Neural cell (in vitro differentiated cells): ENCODE results near the gene SCN4B. TPM values are rescaled to one million over a fixed set of nuclear protein-coding genes. Genes with fewer than 3 reads are reported as not detected.
A peak's percentile ranks its signal among the peaks of the same experiment; 100 is the strongest.

Source experiments
- H2AFZ ChIP-seq: fragments of 200-600, 300-800 bp; sonication (generic), shearing (Covaris generic); 2 replicates; pipeline ENCODE4 v1.6.0; 2014; ENCODE audit warnings: low read depth, mild to moderate bottlenecking, antibody characterized with exemption, low read length, moderate library complexity
- H3F3A ChIP-seq: fragments of 200-600 bp; shearing (Covaris generic); 2 replicates; pipeline ENCODE4 v1.6.1; 2016; ENCODE audit warnings: mild to moderate bottlenecking, moderate library complexity, mixed read lengths, antibody characterized with exemption, low read length; ENCODE audit not compliant: insufficient read depth, poor library complexity, severe bottlenecking
- H3K27ac ChIP-seq: fragments of 200-600, 300-800 bp; sonication (generic), shearing (Covaris generic); 2 replicates; pipeline ENCODE4 v1.5.1; 2014; ENCODE audit warnings: mild to moderate bottlenecking, low read length, moderate library complexity
- H3K27me3 ChIP-seq: fragments of 300-800, 200-600 bp; sonication (generic), shearing (Covaris generic); 2 replicates; pipeline ENCODE4 v1.6.0; 2014; ENCODE audit warnings: mild to moderate bottlenecking, low read depth, low read length, moderate library complexity; ENCODE audit not compliant: insufficient read depth
- H3K36me3 ChIP-seq: fragments of 300-800, 200-600 bp; sonication (generic), shearing (Covaris generic); 2 replicates; pipeline ENCODE4 v1.5.1; 2014; ENCODE audit warnings: mild to moderate bottlenecking, antibody characterized with exemption, low read length, moderate library complexity; ENCODE audit not compliant: insufficient read depth
- H3K4me2 ChIP-seq: fragments of 300-800, 200-600 bp; sonication (generic), shearing (Covaris generic); 2 replicates; pipeline ENCODE4 v1.6.0; 2014; ENCODE audit warnings: mild to moderate bottlenecking, low read length
- H3K4me3 ChIP-seq: fragments of 300-800, 200-600 bp; sonication (generic), shearing (Covaris generic); 2 replicates; pipeline ENCODE4 v1.5.1; 2014; ENCODE audit warnings: mild to moderate bottlenecking, low read length, moderate library complexity
- H3K79me2 ChIP-seq: fragments of 200-600 bp; shearing (Covaris generic); replicated peaks from 2 replicates; pipeline ENCODE4 v1.6.0; 2014; ENCODE audit warnings: mild to moderate bottlenecking, low read length, moderate library complexity; ENCODE audit not compliant: insufficient read depth
- H3K9ac ChIP-seq: fragments of 300-800, 200-600 bp; sonication (generic), shearing (Covaris generic); 2 replicates; pipeline ENCODE4 v1.6.1; 2016; ENCODE audit warnings: mild to moderate bottlenecking, low read length, mixed read lengths
- H3K9me2 ChIP-seq: fragments of 200-600 bp; shearing (Covaris generic); 2 replicates; pipeline ENCODE4 v1.6.1; 2016; ENCODE audit warnings: mild to moderate bottlenecking, low read length, mixed read lengths; ENCODE audit not compliant: insufficient read depth
- H3K9me3 ChIP-seq: fragments of 200-600, 300-800 bp; sonication (generic), shearing (Covaris generic); 2 replicates; pipeline ENCODE4 v1.6.1; 2016; ENCODE audit warnings: mild to moderate bottlenecking, mixed run types, low read length, moderate library complexity, mixed read lengths
- H4K20me1 ChIP-seq: fragments of 200-600 bp; shearing (Covaris generic); 2 replicates; pipeline ENCODE4 v1.6.1; 2016; ENCODE audit warnings: mild to moderate bottlenecking, mixed run types; ENCODE audit not compliant: insufficient read depth
- EZH2 ChIP-seq: fragments of 200-600, 300-800 bp; shearing (Covaris generic), sonication (generic); IDR thresholded peaks from 2 replicates; pipeline ENCODE4 v1.6.1; 2014; ENCODE audit warnings: antibody characterized with exemption, low read length, borderline replicate concordance, mild to moderate bottlenecking; ENCODE audit not compliant: insufficient read depth, poor library complexity, severe bottlenecking
- MXI1 ChIP-seq: fragments of 450-650 bp; conservative IDR thresholded peaks from 2 replicates; pipeline ENCODE4 v1.6.1; 2014; ENCODE audit warnings: antibody characterized with exemption, mild to moderate bottlenecking; ENCODE audit not compliant: poor library complexity, severe bottlenecking
- POLR2AphosphoS5 ChIP-seq: IDR thresholded peaks from 2 replicates; pipeline ENCODE4 v1.6.1; 2012
- SMC3 ChIP-seq: fragments of 450-650 bp; conservative IDR thresholded peaks from 2 replicates; pipeline ENCODE4 v1.6.1; 2014; ENCODE audit warnings: antibody characterized with exemption, mild to moderate bottlenecking, moderate library complexity; ENCODE audit not compliant: poor library complexity
- TAF1 ChIP-seq: IDR thresholded peaks from 2 replicates; pipeline ENCODE4 v1.6.1; 2012; ENCODE audit warnings: low read depth
- polyA plus RNA-seq: library from polyadenylated mRNA; depleted of rRNA; stranded (reverse); fragments of >200 nt; gene quantifications from 2 replicates; pipeline ENCODE4 v1.2.3, GENCODE V29; 2014
- TF ChIP-seq, protein P1 (sequence below): fragments of 450-650 bp; IDR thresholded peaks from 2 replicates; pipeline ENCODE4 v1.5.1; 2014; ENCODE audit warnings: antibody characterized with exemption, mild to moderate bottlenecking, moderate library complexity; ENCODE audit not compliant: poor library complexity, severe bottlenecking

The SCN4B gene
- polyA plus RNA-seq, 1 donor from 2014 or later, result 0.61 TPM

GRCh38 chr11:118175993-118176777 is 23.6 kb upstream of the SCN4B start, which contains the start of gene SCN2B:
TSS of gene SCN2B (minus strand) at chr11:118176639. CDS start at chr11:118176431, 208 bp downstream.
- H3K9me3 ChIP-seq, result no peaks in the 10 kb centered on the region
- peaks cover 4% of the 10 kb centered on the region for H3K27me3 ChIP-seq
- peak within 1 kb of the TSS; percentile 32 for H3K27ac ChIP-seq
- peak within 1 kb of the TSS; percentile 79 for H3K4me2 ChIP-seq
- H3K9ac ChIP-seq, result peak within 1 kb of the TSS; percentile 59
- no peaks in the 10 kb centered on the region for H3K9me2 ChIP-seq
- H3F3A ChIP-seq, result no peaks in the 10 kb centered on the region
- no peaks in the 10 kb centered on the region for H3K79me2 ChIP-seq
- no peaks in the 10 kb centered on the region for H4K20me1 ChIP-seq
- H3K36me3 ChIP-seq, result no peaks in the 10 kb centered on the region
- peak within 1 kb of the TSS; percentile 68 for H3K4me3 ChIP-seq
- no peak for TF ChIP-seq POLR2AphosphoS5
- TF ChIP-seq TAF1, result peak; percentile 14
- TF ChIP-seq SMC3, result no peak
- TF ChIP-seq MXI1, result peak; percentile 47
- H2AFZ ChIP-seq, result peak within 1 kb of the TSS; percentile 85

DNA sequence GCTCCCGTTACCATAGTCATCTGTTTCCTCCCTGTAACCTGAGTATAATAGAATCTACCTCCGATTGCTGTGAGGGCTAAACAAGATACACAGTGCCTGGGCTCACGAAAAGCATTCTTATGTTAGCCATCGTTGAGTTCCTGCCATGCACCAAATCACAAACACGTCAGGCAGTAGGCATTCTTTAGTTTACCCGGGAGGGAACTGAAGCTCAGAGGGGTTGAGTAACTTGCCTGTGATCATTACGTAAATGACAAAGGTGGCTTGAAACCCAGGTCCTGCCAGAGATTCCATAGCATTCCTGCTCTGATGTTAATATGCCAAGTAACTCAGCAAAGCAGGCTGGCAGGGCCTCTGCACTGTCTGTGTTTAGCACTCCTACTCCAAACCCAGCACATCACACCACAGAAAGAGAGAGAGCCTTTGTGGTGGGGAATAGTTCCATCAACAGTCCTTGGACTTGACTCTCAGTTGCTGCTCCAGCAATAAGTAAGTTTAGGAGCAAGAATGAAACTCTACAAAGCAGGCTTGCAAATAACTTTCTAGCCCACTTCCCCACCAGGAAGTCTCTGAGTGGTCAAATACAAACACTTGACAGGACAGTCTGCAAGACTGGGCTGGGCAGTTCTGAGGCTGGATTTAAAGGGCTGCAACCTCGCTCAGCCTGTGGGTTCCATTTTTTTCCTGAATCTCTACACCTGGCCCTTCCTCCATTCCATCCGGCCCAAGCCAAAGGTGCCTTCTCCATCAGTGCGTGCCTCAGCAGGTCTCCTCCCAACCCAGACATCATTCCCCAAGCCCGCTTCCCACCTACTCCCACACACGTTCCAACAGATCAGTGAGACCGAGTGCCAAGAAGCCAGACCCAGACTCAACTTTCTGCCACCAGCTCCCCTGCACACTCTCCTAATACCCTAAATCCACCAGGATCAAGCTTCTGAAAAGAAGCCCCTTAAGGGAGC is 22.7 kb upstream of the SCN4B start:
- Histone ChIP-seq H3K36me3 (no peaks in the 10 kb centered on the region), H4K20me1 (no peaks in the 10 kb centered on the region), H2AFZ (no peak overlapping the region), H3K9me3 (no peaks in the 10 kb centered on the region), H3K9me2 (no peaks in the 10 kb centered on the region), H3K4me3 (peak overlapping the region; percentile 68), H3F3A (no peaks in the 10 kb centered on the region), H3K79me2 (no peaks in the 10 kb centered on the region), H3K27ac (no peak overlapping the region), H3K27me3 (peaks cover 12% of the 10 kb centered on the region), H3K4me2 (peak overlapping the region; percentile 79), H3K9ac (peak overlapping the region; percentile 59)
- TF ChIP-seq MXI1 (no peak), SMC3 (no peak), EZH2 (no peak), TAF1 (peak; percentile 22)
- TF ChIP-seq, protein P1, sequence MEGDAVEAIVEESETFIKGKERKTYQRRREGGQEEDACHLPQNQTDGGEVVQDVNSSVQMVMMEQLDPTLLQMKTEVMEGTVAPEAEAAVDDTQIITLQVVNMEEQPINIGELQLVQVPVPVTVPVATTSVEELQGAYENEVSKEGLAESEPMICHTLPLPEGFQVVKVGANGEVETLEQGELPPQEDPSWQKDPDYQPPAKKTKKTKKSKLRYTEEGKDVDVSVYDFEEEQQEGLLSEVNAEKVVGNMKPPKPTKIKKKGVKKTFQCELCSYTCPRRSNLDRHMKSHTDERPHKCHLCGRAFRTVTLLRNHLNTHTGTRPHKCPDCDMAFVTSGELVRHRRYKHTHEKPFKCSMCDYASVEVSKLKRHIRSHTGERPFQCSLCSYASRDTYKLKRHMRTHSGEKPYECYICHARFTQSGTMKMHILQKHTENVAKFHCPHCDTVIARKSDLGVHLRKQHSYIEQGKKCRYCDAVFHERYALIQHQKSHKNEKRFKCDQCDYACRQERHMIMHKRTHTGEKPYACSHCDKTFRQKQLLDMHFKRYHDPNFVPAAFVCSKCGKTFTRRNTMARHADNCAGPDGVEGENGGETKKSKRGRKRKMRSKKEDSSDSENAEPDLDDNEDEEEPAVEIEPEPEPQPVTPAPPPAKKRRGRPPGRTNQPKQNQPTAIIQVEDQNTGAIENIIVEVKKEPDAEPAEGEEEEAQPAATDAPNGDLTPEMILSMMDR, result no peak

DNA sequence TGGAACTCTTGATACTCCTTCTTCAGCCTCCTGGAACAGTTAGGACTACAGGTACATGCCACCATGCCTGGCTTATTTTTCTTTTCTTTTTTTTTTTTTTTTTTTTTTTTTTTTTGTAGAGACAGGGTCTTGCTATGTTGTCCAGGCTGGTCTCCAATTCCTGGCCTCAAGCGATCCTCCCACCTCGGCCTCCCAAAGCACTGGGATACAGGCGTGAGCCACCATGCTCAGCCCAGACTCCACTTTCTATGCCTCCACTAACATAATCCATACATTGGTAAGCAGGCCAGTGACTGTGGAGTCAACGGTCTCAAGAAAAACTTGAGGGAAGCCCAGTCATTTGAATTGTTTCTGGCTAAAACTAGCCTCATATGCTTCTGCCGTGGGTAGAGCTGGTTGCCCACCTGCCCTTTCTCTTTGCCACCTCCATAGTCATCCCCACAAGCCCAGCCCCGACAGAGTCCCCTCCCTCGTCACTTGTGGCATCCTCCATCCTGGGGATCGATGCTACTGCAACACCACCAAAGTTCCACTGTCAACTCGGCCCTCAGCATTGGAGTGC is 21.5 kb upstream of the SCN4B start:
- no peak overlapping the region for H2AFZ ChIP-seq
- H3K9me2 ChIP-seq, result no peaks in the 10 kb centered on the region
- H3K9ac ChIP-seq, result no peak overlapping the region
- peak overlapping the region; percentile 68 for H3K4me3 ChIP-seq
- H3K36me3 ChIP-seq, result no peaks in the 10 kb centered on the region
- H3K27ac ChIP-seq, result no peak overlapping the region
- TF ChIP-seq, protein P1, result no peak
- TF ChIP-seq MXI1 (no peak), TAF1 (no peak), POLR2AphosphoS5 (no peak), EZH2 (no peak)
- no peaks in the 10 kb centered on the region for H3F3A ChIP-seq
- H3K27me3 ChIP-seq, result peaks cover 17% of the 10 kb centered on the region
- no peaks in the 10 kb centered on the region for H4K20me1 ChIP-seq
- no peaks in the 10 kb centered on the region for H3K9me3 ChIP-seq
- no peaks in the 10 kb centered on the region for H3K79me2 ChIP-seq
- H3K4me2 ChIP-seq, result no peak overlapping the region
